DND-41 (cell line): ENCODE measurements around the gene HBP1.
"Not testable (repeated sequence)": the region's sequence is repeated elsewhere in the genome, so short reads cannot be mapped to it uniquely, and the experiment has no call there.

ENCODE experiments used
- ATAC-seq: fragments of 200-7000 bp; cut with Tn5 transposase; 3 replicates; pipeline ENCODE4 v1.9.1; 2021; ENCODE audit warnings: low read depth; ENCODE audit not compliant: insufficient read depth
- DNase-seq: peaks from one replicate; pipeline ENCODE4 v3.0.0-alpha.2; 2020
- H2AFZ ChIP-seq: 2 replicates; pipeline ENCODE4 v1.6.0; 2012; ENCODE audit warnings: low read depth, low read length
- H3K27ac ChIP-seq: 2 replicates; pipeline ENCODE4 v1.5.1; 2012; ENCODE audit warnings: low read length, inconsistent platforms
- H3K27me3 ChIP-seq: fragments of 200-600 bp; sonication (generic); 2 replicates; pipeline ENCODE4 v1.6.0; 2012; ENCODE audit warnings: low read length, mild to moderate bottlenecking, inconsistent platforms; ENCODE audit not compliant: insufficient read depth, poor library complexity
- H3K36me3 ChIP-seq: 2 replicates; pipeline ENCODE4 v1.5.1; 2012; ENCODE audit warnings: low read length, inconsistent platforms; ENCODE audit not compliant: insufficient read depth
- H3K4me1 ChIP-seq: 2 replicates; pipeline ENCODE4 v1.5.1; 2012; ENCODE audit warnings: mild to moderate bottlenecking, low read length; ENCODE audit not compliant: insufficient read depth
- H3K4me2 ChIP-seq: 2 replicates; pipeline ENCODE4 v1.6.0; 2012; ENCODE audit warnings: mild to moderate bottlenecking, moderate library complexity, low read length, inconsistent platforms; ENCODE audit not compliant: insufficient read depth
- H3K4me3 ChIP-seq, 2 experiments: fragments of 200-600 bp in 1 of 2; shearing (Covaris generic) in 1 of 2; 2 replicates each; pipeline ENCODE4 v1.5.1; 2012 to 2016; ENCODE audit warnings: inconsistent platforms in 2 of 2, low read length in 2 of 2, mild to moderate bottlenecking in 2 of 2, low read depth in 1 of 2, moderate library complexity in 1 of 2
- H3K79me2 ChIP-seq: 2 replicates; pipeline ENCODE4 v1.6.0; 2012; ENCODE audit warnings: low read length, inconsistent platforms; ENCODE audit not compliant: insufficient read depth
- H3K9ac ChIP-seq: 2 replicates; pipeline ENCODE4 v1.6.0; 2012; ENCODE audit warnings: low read depth, mild to moderate bottlenecking, inconsistent platforms, low read length, moderate library complexity
- H3K9me3 ChIP-seq: 2 replicates; pipeline ENCODE4 v1.5.1; 2012; ENCODE audit warnings: low read length, moderate library complexity, mild to moderate bottlenecking, inconsistent platforms; ENCODE audit not compliant: insufficient read depth, severe bottlenecking
- H4K20me1 ChIP-seq: 2 replicates; pipeline ENCODE4 v1.6.0; 2012; ENCODE audit warnings: low read length; ENCODE audit not compliant: insufficient read depth
- CTCF ChIP-seq: IDR thresholded peaks from 2 replicates; pipeline ENCODE4 v1.5.1; 2012; ENCODE audit warnings: borderline replicate concordance, low read length, moderate library complexity, mild to moderate bottlenecking; ENCODE audit not compliant: poor library complexity, severe bottlenecking; ENCODE audit errors: extremely low read depth
- EZH2 ChIP-seq: IDR thresholded peaks from 3 replicates; pipeline ENCODE4 v1.6.1; 2012; ENCODE audit warnings: borderline replicate concordance, low read depth, mild to moderate bottlenecking, moderate library complexity, low read length, inconsistent platforms; ENCODE audit not compliant: severe bottlenecking

The HBP1 gene

GRCh38 chr7:107219563-107220244 is 50.9 kb downstream of the HBP1 start:
- no peak for DNase-seq
- Histone ChIP-seq H3K4me3 (no peak overlapping the region), H3K4me2 (no peak overlapping the region), H3K79me2 (no peaks in the 10 kb centered on the region), H3K4me1 (no peaks in the 10 kb centered on the region), H3K9ac (no peak overlapping the region), H3K27ac (no peak overlapping the region), H4K20me1 (no peaks in the 10 kb centered on the region), H3K9me3 (peaks cover 2% of the 10 kb centered on the region), H2AFZ (no peak overlapping the region), H3K27me3 (no peaks in the 10 kb centered on the region), H3K36me3 (no peaks in the 10 kb centered on the region)
- no peak for TF ChIP-seq EZH2
- TF ChIP-seq CTCF = no peak
- no peak for ATAC-seq

- no peaks in the 10 kb centered on the region for H4K20me1 ChIP-seq
- ATAC-seq = no peak
- H3K79me2 ChIP-seq = no peaks in the 10 kb centered on the region
- H3K4me1 ChIP-seq = no peaks in the 10 kb centered on the region
- no peaks in the 10 kb centered on the region for H3K27me3 ChIP-seq
- H3K4me3 ChIP-seq = no peak overlapping the region
- H3K9ac ChIP-seq = no peak overlapping the region
- TF ChIP-seq CTCF = no peak
- no peak for TF ChIP-seq EZH2
- no peak overlapping the region for H3K27ac ChIP-seq
- no peak for DNase-seq
- no peak overlapping the region for H3K4me2 ChIP-seq
- H3K36me3 ChIP-seq = no peaks in the 10 kb centered on the region
- no peaks in the 10 kb centered on the region for H3K9me3 ChIP-seq
- H2AFZ ChIP-seq = no peak overlapping the region
Measured at GRCh38 chr7:107220356-107220755, 51.6 kb downstream of the HBP1 start.

- H3K27ac ChIP-seq, H3K9ac ChIP-seq, H3K79me2 ChIP-seq, H3K4me1 ChIP-seq, H3K4me3 ChIP-seq, H4K20me1 ChIP-seq, DNase-seq, H3K4me2 ChIP-seq, H3K27me3 ChIP-seq, H2AFZ ChIP-seq, ATAC-seq, H3K36me3 ChIP-seq, H3K9me3 ChIP-seq: not testable (repeated sequence)
Measured at GRCh38 chr7:107220806-107221205, 52.0 kb downstream of the HBP1 start.

GRCh38 chr7:107224374-107225223 is 55.8 kb downstream of the HBP1 start:
- Histone ChIP-seq H3K27ac (no peak overlapping the region), H3K79me2 (no peaks in the 10 kb centered on the region), H3K36me3 (peaks cover 3% of the 10 kb centered on the region; the same call in 1 of the 2 replicates), H3K4me1 (no peaks in the 10 kb centered on the region), H4K20me1 (no peaks in the 10 kb centered on the region), H3K9ac (no peak overlapping the region), H3K4me2 (no peak overlapping the region), H3K4me3 (no peak overlapping the region), H2AFZ (no peak overlapping the region), H3K27me3 (no peaks in the 10 kb centered on the region), H3K9me3 (no peaks in the 10 kb centered on the region)
- no peak for DNase-seq
- no peak for ATAC-seq
- no peak for TF ChIP-seq CTCF
- TF ChIP-seq EZH2 = no peak
